ENCODE results near the gene AQP2.

AQP2 gene, protein sequence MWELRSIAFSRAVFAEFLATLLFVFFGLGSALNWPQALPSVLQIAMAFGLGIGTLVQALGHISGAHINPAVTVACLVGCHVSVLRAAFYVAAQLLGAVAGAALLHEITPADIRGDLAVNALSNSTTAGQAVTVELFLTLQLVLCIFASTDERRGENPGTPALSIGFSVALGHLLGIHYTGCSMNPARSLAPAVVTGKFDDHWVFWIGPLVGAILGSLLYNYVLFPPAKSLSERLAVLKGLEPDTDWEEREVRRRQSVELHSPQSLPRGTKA

DNA sequence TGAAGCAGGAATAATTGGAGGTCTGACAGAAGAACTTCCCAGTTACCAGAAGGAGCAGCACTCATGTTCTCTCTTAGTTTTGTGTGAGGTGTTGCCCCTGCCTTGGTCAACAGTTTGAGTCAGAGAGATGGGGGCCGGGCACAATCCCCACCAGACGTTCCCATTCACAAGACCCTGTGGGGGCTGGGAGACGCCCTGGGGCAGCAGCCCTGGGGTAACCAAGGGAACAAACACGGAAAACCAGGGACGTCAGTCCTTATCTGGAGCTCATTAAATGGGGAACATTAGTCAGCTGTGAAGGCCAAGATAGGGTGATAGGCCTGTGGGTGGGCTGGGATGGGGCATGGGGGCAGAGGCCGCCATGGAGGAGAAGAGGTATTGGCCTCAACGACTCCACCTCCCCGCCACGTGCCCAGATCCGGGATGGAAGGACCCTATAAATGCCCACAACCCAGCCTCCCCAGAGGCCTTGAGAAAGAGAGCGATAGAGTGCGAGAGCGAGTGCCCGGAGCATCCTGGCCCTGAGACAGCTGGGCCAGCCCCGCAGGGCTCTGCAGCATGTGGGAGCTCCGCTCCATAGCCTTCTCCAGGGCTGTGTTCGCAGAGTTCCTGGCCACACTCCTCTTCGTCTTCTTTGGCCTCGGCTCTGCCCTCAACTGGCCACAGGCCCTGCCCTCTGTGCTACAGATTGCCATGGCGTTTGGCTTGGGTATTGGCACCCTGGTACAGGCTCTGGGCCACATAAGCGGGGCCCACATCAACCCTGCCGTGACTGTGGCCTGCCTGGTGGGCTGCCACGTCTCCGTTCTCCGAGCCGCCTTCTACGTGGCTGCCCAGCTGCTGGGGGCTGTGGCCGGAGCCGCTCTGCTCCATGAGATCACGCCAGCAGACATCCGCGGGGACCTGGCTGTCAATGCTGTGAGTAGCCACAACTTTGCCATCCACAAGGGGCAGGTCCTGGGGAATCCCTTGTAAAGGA is at the start of gene AQP2:
AQP2 (plus strand) TSS at position 465 of the 979 bp plus-strand sequence; CDS start at position 559, 94 bp downstream.
- Histone ChIP-seq H3K9me3 (ENCODE audit: control insufficient read depth, insufficient read depth, low read length) (no peaks in the 10 kb centered on the region), H3K27me3 (ENCODE audit: control insufficient read depth, insufficient read depth, low read length) (no peaks in the 10 kb centered on the region; the same call in 1 of the 2 replicates), H3K27ac (ENCODE audit: low read length) (no peak within 1 kb of the TSS), H3K4me3 (ENCODE audit: low read length) (no peak within 1 kb of the TSS), H3K4me1 (ENCODE audit: control insufficient read depth, insufficient read depth, low read length) (peaks cover 4% of the 10 kb centered on the region), H3K36me3 (ENCODE audit: control insufficient read depth, insufficient read depth, low read length) (no peaks in the 10 kb centered on the region)
- DNase-seq (ENCODE audit: low read depth, low spot score) = no peak
- no CpG with 5 or more reads among the region's 32 CpGs for WGBS (ENCODE audit: insufficient coverage, insufficient read length)

DNA sequence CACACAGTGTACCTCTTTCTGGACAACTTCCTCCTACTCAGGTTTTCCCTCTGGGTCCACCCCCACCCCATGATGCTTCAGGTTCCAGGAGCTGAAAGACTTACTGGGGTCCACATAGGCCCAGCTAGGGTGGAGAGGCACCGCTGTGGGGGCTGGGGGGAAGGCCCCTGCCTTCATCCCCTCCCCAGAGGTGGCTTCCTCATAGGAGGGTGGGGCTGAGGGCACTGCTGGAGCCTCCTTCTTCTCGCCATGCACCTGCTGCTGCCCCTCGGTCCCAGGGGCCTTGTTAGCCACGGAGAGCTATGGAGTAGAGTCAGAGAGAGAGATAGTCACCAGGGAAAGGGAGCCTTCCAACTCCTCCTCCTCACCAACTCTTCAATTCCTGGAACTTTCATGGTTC is 49.5 kb upstream of the AQP2 start:
- Histone ChIP-seq H3K4me3 (ENCODE audit: low read length) (no peak overlapping the region), H3K36me3 (ENCODE audit: control insufficient read depth, insufficient read depth, low read length) (no peaks in the 10 kb centered on the region), H3K9me3 (ENCODE audit: control insufficient read depth, insufficient read depth, low read length) (no peaks in the 10 kb centered on the region), H3K4me1 (ENCODE audit: control insufficient read depth, insufficient read depth, low read length) (no peaks in the 10 kb centered on the region), H3K27me3 (ENCODE audit: control insufficient read depth, insufficient read depth, low read length) (peaks cover 4% of the 10 kb centered on the region; the same call in 1 of the 2 replicates), H3K27ac (ENCODE audit: low read length) (no peak overlapping the region)
- DNase-seq (ENCODE audit: low read depth, low spot score) = no peak
- WGBS (ENCODE audit: insufficient coverage, insufficient read length) = no CpG with 5 or more reads among the region's 4 CpGs

DNA sequence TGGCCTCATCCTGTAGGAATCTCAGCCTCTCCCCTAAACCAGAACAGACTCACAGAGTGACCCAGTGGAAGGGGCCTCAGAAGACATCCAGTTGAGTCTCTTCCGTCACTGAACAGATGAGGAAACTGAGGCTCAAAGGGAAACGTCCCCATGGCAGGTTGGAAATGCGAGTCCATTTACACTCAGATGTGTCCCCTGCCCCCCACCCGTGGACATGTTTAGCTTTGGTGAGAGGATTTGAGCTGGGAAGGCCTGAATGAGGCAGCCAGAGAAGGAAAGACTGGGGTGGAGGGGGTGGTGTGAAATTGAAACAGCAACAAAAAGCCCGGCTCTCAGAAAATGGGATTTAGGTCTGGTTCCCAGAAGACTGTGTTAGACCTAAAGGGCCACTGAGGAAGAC is 48.6 kb upstream of the AQP2 start:
- Histone ChIP-seq H3K4me1 (ENCODE audit: control insufficient read depth, insufficient read depth, low read length) (no peaks in the 10 kb centered on the region), H3K9me3 (ENCODE audit: control insufficient read depth, insufficient read depth, low read length) (no peaks in the 10 kb centered on the region), H3K27ac (ENCODE audit: low read length) (no peak overlapping the region), H3K27me3 (ENCODE audit: control insufficient read depth, insufficient read depth, low read length) (peaks cover 4% of the 10 kb centered on the region; the same call in 1 of the 2 replicates), H3K36me3 (ENCODE audit: control insufficient read depth, insufficient read depth, low read length) (no peaks in the 10 kb centered on the region), H3K4me3 (ENCODE audit: low read length) (no peak overlapping the region)
- no peak for DNase-seq (ENCODE audit: low read depth, low spot score)
- WGBS (ENCODE audit: insufficient coverage, insufficient read length) = no CpG with 5 or more reads among the region's 5 CpGs

DNA sequence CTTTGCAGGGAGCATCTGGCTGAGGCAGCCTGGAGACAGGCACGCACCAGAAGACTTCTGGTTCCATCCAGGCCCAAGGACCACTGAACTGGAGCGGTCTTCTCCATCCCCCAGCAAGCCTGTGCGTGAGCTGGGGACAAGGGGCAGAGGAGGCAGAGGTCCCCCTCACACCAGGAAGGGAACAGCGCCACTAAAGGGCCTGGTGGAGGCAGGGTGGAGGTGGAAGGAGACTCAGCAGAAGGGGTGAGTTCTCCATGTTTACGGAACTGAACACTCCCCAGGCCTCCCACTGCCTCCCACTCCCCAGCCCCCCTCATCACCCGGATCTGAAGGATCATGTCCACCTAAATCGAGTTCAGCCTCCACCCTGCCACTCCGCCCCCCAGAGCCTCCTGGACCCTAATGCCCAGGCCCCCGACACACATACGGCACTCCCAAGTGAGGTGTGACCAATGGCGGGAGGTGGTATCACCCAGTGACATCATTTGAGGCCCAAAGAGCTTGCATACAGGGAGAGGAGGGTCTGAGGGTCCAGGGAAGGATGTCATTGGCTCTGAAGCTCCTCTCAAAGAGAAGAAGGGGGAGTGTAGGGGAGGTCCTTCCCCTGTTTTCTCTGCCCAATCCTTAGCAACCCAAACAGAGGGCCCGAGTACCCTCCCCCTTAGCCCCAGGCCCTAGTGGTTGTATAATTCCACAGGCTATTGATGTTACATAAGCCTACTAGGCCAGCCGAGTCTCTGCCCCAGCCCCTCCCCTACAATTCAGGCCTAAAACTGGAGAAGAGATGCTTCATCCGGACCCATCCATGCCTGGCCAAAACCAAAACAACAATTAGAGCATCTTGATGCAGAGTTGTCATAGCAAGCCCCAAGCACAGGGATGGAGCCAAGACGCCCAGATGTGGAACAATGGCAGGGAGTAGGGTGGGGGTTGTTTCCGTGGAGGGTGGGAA is 47.9 kb upstream of the AQP2 start:
- Histone ChIP-seq H3K27ac (ENCODE audit: low read length) (no peak overlapping the region), H3K27me3 (ENCODE audit: control insufficient read depth, insufficient read depth, low read length) (peaks cover 4% of the 10 kb centered on the region; the same call in 1 of the 2 replicates), H3K36me3 (ENCODE audit: control insufficient read depth, insufficient read depth, low read length) (no peaks in the 10 kb centered on the region), H3K4me1 (ENCODE audit: control insufficient read depth, insufficient read depth, low read length) (no peaks in the 10 kb centered on the region), H3K4me3 (ENCODE audit: low read length) (no peak overlapping the region), H3K9me3 (ENCODE audit: control insufficient read depth, insufficient read depth, low read length) (no peaks in the 10 kb centered on the region)
- DNase-seq (ENCODE audit: low read depth, low spot score) = no peak
- no CpG with 5 or more reads among the region's 16 CpGs for WGBS (ENCODE audit: insufficient coverage, insufficient read length)

DNA sequence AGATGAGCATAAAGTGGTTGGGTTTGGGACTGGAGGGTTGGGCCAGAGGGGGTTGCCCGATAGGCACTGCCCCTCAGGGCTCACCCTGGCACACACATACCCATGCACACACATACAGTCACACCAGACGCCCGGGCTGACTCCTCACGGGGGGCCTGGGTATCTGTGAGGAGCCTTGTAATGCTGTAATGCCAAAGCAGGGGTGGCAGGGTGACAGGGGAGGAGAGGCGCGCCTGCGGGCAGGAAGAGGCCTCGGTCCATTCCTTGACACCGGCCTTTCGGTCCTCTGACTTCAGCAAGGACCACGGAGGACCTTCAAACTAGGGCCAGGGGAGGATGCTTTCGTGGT is 47.2 kb upstream of the AQP2 start:
- no peak overlapping the region for H3K27ac ChIP-seq (ENCODE audit: low read length)
- H3K36me3 ChIP-seq (ENCODE audit: control insufficient read depth, insufficient read depth, low read length) = no peaks in the 10 kb centered on the region
- no peaks in the 10 kb centered on the region for H3K9me3 ChIP-seq (ENCODE audit: control insufficient read depth, insufficient read depth, low read length)
- no peaks in the 10 kb centered on the region for H3K4me1 ChIP-seq (ENCODE audit: control insufficient read depth, insufficient read depth, low read length)
- DNase-seq (ENCODE audit: low read depth, low spot score) = no peak
- no CpG with 5 or more reads among the region's 12 CpGs for WGBS (ENCODE audit: insufficient coverage, insufficient read length)
- peak overlapping the region; percentile 13; the same call in 1 of the 2 replicates for H3K4me3 ChIP-seq (ENCODE audit: low read length)
- peaks cover 4% of the 10 kb centered on the region; the same call in 1 of the 2 replicates for H3K27me3 ChIP-seq (ENCODE audit: control insufficient read depth, insufficient read depth, low read length)

DNA sequence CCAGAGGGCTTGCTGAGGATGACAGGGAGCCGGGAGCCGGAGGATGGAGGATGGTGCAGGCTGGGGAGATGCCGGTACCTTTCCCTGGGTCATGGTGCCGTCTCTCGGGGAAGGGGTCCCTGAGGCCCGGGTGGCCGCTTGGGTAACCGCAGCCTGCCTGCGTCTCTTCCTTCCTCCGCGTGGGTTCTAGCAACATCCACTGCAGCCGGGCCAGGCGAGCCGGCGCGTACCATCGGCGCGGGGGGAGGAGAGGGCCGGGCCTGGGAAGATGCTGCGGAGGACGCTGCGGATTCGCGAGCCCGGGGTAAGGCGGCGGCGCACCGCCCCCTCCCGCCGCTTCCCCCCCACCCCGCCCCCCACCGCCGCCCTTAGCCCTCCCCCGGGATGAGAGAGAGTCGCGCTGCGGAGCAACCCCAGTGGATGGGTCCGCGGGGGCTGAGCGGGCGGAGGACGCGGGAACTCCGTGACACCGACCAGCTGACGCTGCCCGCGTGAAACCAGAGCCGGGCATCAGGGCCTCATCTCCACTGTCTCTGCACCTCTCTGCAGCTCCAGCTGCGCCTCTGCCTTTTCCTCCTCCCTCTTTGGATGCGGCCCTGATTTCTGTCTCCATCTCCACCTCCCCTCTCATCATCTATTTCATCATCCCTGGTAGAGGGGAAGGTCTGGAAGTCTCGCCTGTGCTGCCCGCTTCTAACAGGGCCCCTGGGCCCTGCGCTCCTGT is 46.7 kb upstream of the AQP2 start, which contains the start of gene FAIM2:
FAIM2 (minus strand) TSS at position 201 of the 724 bp plus-strand sequence; CDS start at position 93, 108 bp downstream.
- Histone ChIP-seq H3K27ac (ENCODE audit: low read length) (no peak within 1 kb of the TSS), H3K27me3 (ENCODE audit: control insufficient read depth, insufficient read depth, low read length) (peaks cover 4% of the 10 kb centered on the region; the same call in 1 of the 2 replicates), H3K4me1 (ENCODE audit: control insufficient read depth, insufficient read depth, low read length) (no peaks in the 10 kb centered on the region), H3K9me3 (ENCODE audit: control insufficient read depth, insufficient read depth, low read length) (no peaks in the 10 kb centered on the region), H3K4me3 (ENCODE audit: low read length) (peak within 1 kb of the TSS; percentile 13; the same call in 1 of the 2 replicates), H3K36me3 (ENCODE audit: control insufficient read depth, insufficient read depth, low read length) (no peaks in the 10 kb centered on the region)
- WGBS (ENCODE audit: insufficient coverage, insufficient read length) = no CpG with 5 or more reads among the region's 56 CpGs
- no peak for DNase-seq (ENCODE audit: low read depth, low spot score)

DNA sequence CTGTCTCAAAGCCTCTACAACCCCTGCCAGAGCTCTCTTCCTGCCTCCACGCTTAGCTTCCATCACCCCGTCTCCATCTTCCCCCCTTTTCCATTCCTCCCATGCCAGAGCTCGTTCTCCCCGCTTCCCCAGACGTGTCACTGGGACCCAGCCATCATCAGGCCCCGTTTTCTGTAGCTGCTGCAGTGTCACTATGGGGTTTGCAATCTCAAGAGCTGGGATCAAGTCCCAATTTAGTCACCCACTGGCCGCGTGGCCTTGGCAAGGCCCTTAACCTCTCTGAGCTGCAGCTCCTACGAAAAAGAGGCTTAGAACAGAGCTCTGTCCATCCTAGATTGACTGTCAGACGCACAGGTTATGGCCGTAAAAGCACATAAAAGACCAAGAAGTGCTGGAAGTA is 45.9 kb upstream of the AQP2 start:
- no CpG with 5 or more reads among the region's 11 CpGs for WGBS (ENCODE audit: insufficient coverage, insufficient read length)
- no peak overlapping the region for H3K27ac ChIP-seq (ENCODE audit: low read length)

DNA sequence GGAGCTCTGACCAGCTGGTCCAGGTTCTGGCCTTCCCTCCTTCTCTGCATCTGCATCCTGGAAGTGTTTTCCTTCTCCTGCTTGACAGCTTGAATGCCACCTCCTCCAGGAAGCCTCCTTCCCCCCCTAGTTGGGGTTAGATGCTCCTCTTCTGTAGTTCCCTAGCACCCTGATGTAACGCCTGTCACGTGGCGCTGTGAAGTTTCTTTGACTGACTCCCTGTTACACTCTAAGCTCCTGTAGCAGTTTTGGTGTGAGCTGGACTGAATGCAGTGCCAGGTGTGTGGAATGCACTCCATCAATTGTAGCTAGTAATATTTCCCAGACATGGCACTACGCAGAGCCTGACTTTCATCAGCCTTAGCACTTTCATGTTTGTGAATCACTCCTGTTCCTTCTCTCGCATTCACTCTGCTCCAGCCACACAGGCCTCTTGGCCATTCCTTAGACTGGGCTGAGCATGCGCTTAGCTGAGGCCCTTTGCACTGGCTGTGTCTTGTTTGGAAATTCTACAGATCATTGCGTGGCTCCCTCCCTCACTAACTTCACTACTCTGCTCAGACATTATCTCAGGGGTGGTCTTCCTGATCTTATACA is 44.7 kb upstream of the AQP2 start:
- WGBS (ENCODE audit: insufficient coverage, insufficient read length) = no CpG with 5 or more reads among the region's 7 CpGs
- Histone ChIP-seq H3K4me3 (ENCODE audit: low read length) (no peak overlapping the region), H3K9me3 (ENCODE audit: control insufficient read depth, insufficient read depth, low read length) (no peaks in the 10 kb centered on the region), H3K27me3 (ENCODE audit: control insufficient read depth, insufficient read depth, low read length) (peaks cover 4% of the 10 kb centered on the region; the same call in 1 of the 2 replicates), H3K4me1 (ENCODE audit: control insufficient read depth, insufficient read depth, low read length) (peaks cover 5% of the 10 kb centered on the region), H3K27ac (ENCODE audit: low read length) (no peak overlapping the region), H3K36me3 (ENCODE audit: control insufficient read depth, insufficient read depth, low read length) (no peaks in the 10 kb centered on the region)
- no peak for DNase-seq (ENCODE audit: low read depth, low spot score)

More for the DNA sequence above, 45.9 kb upstream of the AQP2 start:
- Histone ChIP-seq H3K4me1 (ENCODE audit: control insufficient read depth, insufficient read depth, low read length) (peaks cover 4% of the 10 kb centered on the region), H3K4me3 (ENCODE audit: low read length) (no peak overlapping the region), H3K9me3 (ENCODE audit: control insufficient read depth, insufficient read depth, low read length) (no peaks in the 10 kb centered on the region), H3K27me3 (ENCODE audit: control insufficient read depth, insufficient read depth, low read length) (peaks cover 4% of the 10 kb centered on the region; the same call in 1 of the 2 replicates), H3K36me3 (ENCODE audit: control insufficient read depth, insufficient read depth, low read length) (no peaks in the 10 kb centered on the region)
- no peak for DNase-seq (ENCODE audit: low read depth, low spot score)

DNA sequence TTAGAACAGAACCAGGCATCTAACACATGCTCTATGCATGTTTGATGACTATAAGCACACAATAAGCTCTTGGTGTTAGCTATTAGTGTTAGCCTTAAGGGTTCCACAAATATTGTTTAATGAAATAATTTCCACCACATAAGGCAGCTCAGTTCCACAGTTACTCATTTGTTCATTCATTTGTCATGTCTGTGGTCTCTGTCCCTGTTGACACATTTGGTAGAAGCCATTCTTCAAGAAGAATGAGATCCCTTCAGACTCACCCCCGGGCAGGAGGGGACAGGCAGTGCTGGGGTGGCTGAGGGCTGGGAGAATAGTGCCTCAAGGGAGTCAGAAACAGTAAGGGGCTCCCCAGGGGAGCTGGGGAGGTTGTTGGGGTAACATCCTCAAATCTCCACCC is 43.2 kb upstream of the AQP2 start:
- Histone ChIP-seq H3K4me3 (ENCODE audit: low read length) (no peak overlapping the region), H3K4me1 (ENCODE audit: control insufficient read depth, insufficient read depth, low read length) (peaks cover 7% of the 10 kb centered on the region), H3K9me3 (ENCODE audit: control insufficient read depth, insufficient read depth, low read length) (no peaks in the 10 kb centered on the region), H3K27me3 (ENCODE audit: control insufficient read depth, insufficient read depth, low read length) (peaks cover 4% of the 10 kb centered on the region; the same call in 1 of the 2 replicates), H3K27ac (ENCODE audit: low read length) (no peak overlapping the region), H3K36me3 (ENCODE audit: control insufficient read depth, insufficient read depth, low read length) (no peaks in the 10 kb centered on the region)
- no CpG with 5 or more reads among the region's 1 CpG for WGBS (ENCODE audit: insufficient coverage, insufficient read length)
- DNase-seq (ENCODE audit: low read depth, low spot score) = no peak

All from iPS DF 6.9 (cell line).